HG02852 (cell line): ENCODE measurements around the gene PSME2.
A peak's percentile ranks its signal among the peaks of the same experiment; 100 is the strongest.
"Not testable (repeated sequence)": the region's sequence is repeated elsewhere in the genome, so short reads cannot be mapped to it uniquely, and the experiment has no call there.

Experiments
- ATAC-seq: cut with Tn5 transposase; IDR thresholded peaks from one replicate; pipeline ENCODE4 v1.9.1; 2021; ENCODE audit warnings: mild to moderate bottlenecking, moderate library complexity; ENCODE audit not compliant: unreplicated experiment

Gene PSME2

GRCh38 chr14:24115422-24116127 lies 30.8 kb downstream of the PSME2 start:
- ATAC-seq, result no peak

GRCh38 chr14:24114532-24115421 lies 31.6 kb downstream of the PSME2 start, which contains the start of the genes DCAF11 and NRL:
Gene DCAF11, plus strand, starts transcription at chr14:24114777. Its CDS starts 818 bp downstream, at chr14:24115595.
Gene NRL, minus strand, starts transcription at chr14:24114949. Its CDS starts 32,101 bp downstream, at chr14:24082848.
- peak; percentile 84 for ATAC-seq

GRCh38 chr14:24113801-24114531 lies 32.4 kb downstream of the PSME2 start:
- ATAC-seq, result peak; percentile 27

- no peak for ATAC-seq
Observed at GRCh38 chr14:24113379-24113800, 33.0 kb downstream of the PSME2 start.

GRCh38 chr14:24110523-24110922 lies 35.9 kb downstream of the PSME2 start:
- ATAC-seq, result no peak

GRCh38 chr14:24110060-24110459 lies 36.4 kb downstream of the PSME2 start:
- no peak for ATAC-seq

- ATAC-seq, result peak; percentile 27
Observed at GRCh38 chr14:24108336-24108874, 38.0 kb downstream of the PSME2 start.

- ATAC-seq, result no peak
Observed at GRCh38 chr14:24106672-24107271, 39.6 kb downstream of the PSME2 start.

GRCh38 chr14:24105609-24106239 lies 40.7 kb downstream of the PSME2 start:
- not testable (repeated sequence) for ATAC-seq

GRCh38 chr14:24103451-24103850 lies 43.0 kb downstream of the PSME2 start:
- no peak for ATAC-seq

- ATAC-seq, result no peak
Observed at GRCh38 chr14:24102357-24103048, 43.9 kb downstream of the PSME2 start.

GRCh38 chr14:24100982-24101494 lies 45.4 kb downstream of the PSME2 start:
- no peak for ATAC-seq

GRCh38 chr14:24100197-24100981 lies 46.0 kb downstream of the PSME2 start:
- ATAC-seq, result no peak

- no peak for ATAC-seq
Observed at GRCh38 chr14:24098927-24099813, 47.2 kb downstream of the PSME2 start.

GRCh38 chr14:24098229-24098926 lies 48.0 kb downstream of the PSME2 start:
- ATAC-seq, result no peak

GRCh38 chr14:24096545-24097181 lies 49.7 kb downstream of the PSME2 start:
- no peak for ATAC-seq
